Neural cell (in vitro differentiated cells): ENCODE data around the gene TBXA2R. TPM values are rescaled to one million over a fixed set of nuclear protein-coding genes. Genes with fewer than 3 reads are reported as not detected.
"Not testable (repeated sequence)": the region's sequence is repeated elsewhere in the genome, so short reads cannot be mapped to it uniquely, and the experiment has no call there.

Source experiments
- H2AFZ ChIP-seq: fragments of 200-600, 300-800 bp; sonication (generic), shearing (Covaris generic); 2 replicates; pipeline ENCODE4 v1.6.0; 2014; ENCODE audit warnings: low read depth, mild to moderate bottlenecking, antibody characterized with exemption, low read length, moderate library complexity
- H3F3A ChIP-seq: fragments of 200-600 bp; shearing (Covaris generic); 2 replicates; pipeline ENCODE4 v1.6.1; 2016; ENCODE audit warnings: mild to moderate bottlenecking, moderate library complexity, mixed read lengths, antibody characterized with exemption, low read length; ENCODE audit not compliant: insufficient read depth, poor library complexity, severe bottlenecking
- H3K27ac ChIP-seq: fragments of 200-600, 300-800 bp; sonication (generic), shearing (Covaris generic); 2 replicates; pipeline ENCODE4 v1.5.1; 2014; ENCODE audit warnings: mild to moderate bottlenecking, low read length, moderate library complexity
- H3K27me3 ChIP-seq: fragments of 300-800, 200-600 bp; sonication (generic), shearing (Covaris generic); 2 replicates; pipeline ENCODE4 v1.6.0; 2014; ENCODE audit warnings: mild to moderate bottlenecking, low read depth, low read length, moderate library complexity; ENCODE audit not compliant: insufficient read depth
- H3K36me3 ChIP-seq: fragments of 300-800, 200-600 bp; sonication (generic), shearing (Covaris generic); 2 replicates; pipeline ENCODE4 v1.5.1; 2014; ENCODE audit warnings: mild to moderate bottlenecking, antibody characterized with exemption, low read length, moderate library complexity; ENCODE audit not compliant: insufficient read depth
- H3K4me2 ChIP-seq: fragments of 300-800, 200-600 bp; sonication (generic), shearing (Covaris generic); 2 replicates; pipeline ENCODE4 v1.6.0; 2014; ENCODE audit warnings: mild to moderate bottlenecking, low read length
- H3K4me3 ChIP-seq: fragments of 300-800, 200-600 bp; sonication (generic), shearing (Covaris generic); 2 replicates; pipeline ENCODE4 v1.5.1; 2014; ENCODE audit warnings: mild to moderate bottlenecking, low read length, moderate library complexity
- H3K79me2 ChIP-seq: fragments of 200-600 bp; shearing (Covaris generic); replicated peaks from 2 replicates; pipeline ENCODE4 v1.6.0; 2014; ENCODE audit warnings: mild to moderate bottlenecking, low read length, moderate library complexity; ENCODE audit not compliant: insufficient read depth
- H3K9ac ChIP-seq: fragments of 300-800, 200-600 bp; sonication (generic), shearing (Covaris generic); 2 replicates; pipeline ENCODE4 v1.6.1; 2016; ENCODE audit warnings: mild to moderate bottlenecking, low read length, mixed read lengths
- H3K9me2 ChIP-seq: fragments of 200-600 bp; shearing (Covaris generic); 2 replicates; pipeline ENCODE4 v1.6.1; 2016; ENCODE audit warnings: mild to moderate bottlenecking, low read length, mixed read lengths; ENCODE audit not compliant: insufficient read depth
- H3K9me3 ChIP-seq: fragments of 200-600, 300-800 bp; sonication (generic), shearing (Covaris generic); 2 replicates; pipeline ENCODE4 v1.6.1; 2016; ENCODE audit warnings: mild to moderate bottlenecking, mixed run types, low read length, moderate library complexity, mixed read lengths
- H4K20me1 ChIP-seq: fragments of 200-600 bp; shearing (Covaris generic); 2 replicates; pipeline ENCODE4 v1.6.1; 2016; ENCODE audit warnings: mild to moderate bottlenecking, mixed run types; ENCODE audit not compliant: insufficient read depth
- CTCF ChIP-seq: fragments of 450-650 bp; IDR thresholded peaks from 2 replicates; pipeline ENCODE4 v1.5.1; 2014; ENCODE audit warnings: antibody characterized with exemption, mild to moderate bottlenecking, moderate library complexity; ENCODE audit not compliant: poor library complexity, severe bottlenecking
- EP300 ChIP-seq: fragments of 450-650 bp; conservative IDR thresholded peaks from 2 replicates; pipeline ENCODE4 v1.6.1; 2014; ENCODE audit warnings: antibody characterized with exemption, mild to moderate bottlenecking, moderate library complexity; ENCODE audit not compliant: poor library complexity, severe bottlenecking
- EZH2 ChIP-seq: fragments of 200-600, 300-800 bp; shearing (Covaris generic), sonication (generic); IDR thresholded peaks from 2 replicates; pipeline ENCODE4 v1.6.1; 2014; ENCODE audit warnings: antibody characterized with exemption, low read length, borderline replicate concordance, mild to moderate bottlenecking; ENCODE audit not compliant: insufficient read depth, poor library complexity, severe bottlenecking
- MXI1 ChIP-seq: fragments of 450-650 bp; conservative IDR thresholded peaks from 2 replicates; pipeline ENCODE4 v1.6.1; 2014; ENCODE audit warnings: antibody characterized with exemption, mild to moderate bottlenecking; ENCODE audit not compliant: poor library complexity, severe bottlenecking
- POLR2AphosphoS5 ChIP-seq: IDR thresholded peaks from 2 replicates; pipeline ENCODE4 v1.6.1; 2012
- RAD21 ChIP-seq: fragments of 450-650 bp; conservative IDR thresholded peaks from 2 replicates; pipeline ENCODE4 v1.6.1; 2014; ENCODE audit warnings: antibody characterized with exemption, mild to moderate bottlenecking, moderate library complexity
- REST ChIP-seq: IDR thresholded peaks from 2 replicates; pipeline ENCODE4 v1.6.1; 2012; ENCODE audit warnings: borderline replicate concordance
- SMC3 ChIP-seq: fragments of 450-650 bp; conservative IDR thresholded peaks from 2 replicates; pipeline ENCODE4 v1.6.1; 2014; ENCODE audit warnings: antibody characterized with exemption, mild to moderate bottlenecking, moderate library complexity; ENCODE audit not compliant: poor library complexity
- TAF1 ChIP-seq: IDR thresholded peaks from 2 replicates; pipeline ENCODE4 v1.6.1; 2012; ENCODE audit warnings: low read depth
- polyA plus RNA-seq: library from polyadenylated mRNA; depleted of rRNA; stranded (reverse); fragments of >200 nt; gene quantifications from 2 replicates; pipeline ENCODE4 v1.2.3, GENCODE V29; 2014

Gene TBXA2R
- polyA plus RNA-seq, 1 donor from 2014 or later, result not detected

GRCh38 chr19:3584036-3584802 lies 22.5 kb downstream of the TBXA2R start:
- not testable (repeated sequence) for H3K4me2 ChIP-seq, H2AFZ ChIP-seq, H3K9ac ChIP-seq, H4K20me1 ChIP-seq, H3K9me3 ChIP-seq, H3K4me3 ChIP-seq, H3F3A ChIP-seq, H3K27ac ChIP-seq, H3K79me2 ChIP-seq, H3K9me2 ChIP-seq, H3K36me3 ChIP-seq
- peaks cover 21% of the 10 kb centered on the region for H3K27me3 ChIP-seq

GRCh38 chr19:3581792-3582191 lies 24.9 kb downstream of the TBXA2R start:
- H3K9ac ChIP-seq, H4K20me1 ChIP-seq, H3K9me3 ChIP-seq, H2AFZ ChIP-seq, H3F3A ChIP-seq, H3K36me3 ChIP-seq, H3K4me2 ChIP-seq, H3K79me2 ChIP-seq, H3K9me2 ChIP-seq, H3K27ac ChIP-seq, H3K4me3 ChIP-seq: not testable (repeated sequence)
- H3K27me3 ChIP-seq, result peaks cover 19% of the 10 kb centered on the region

DNA sequence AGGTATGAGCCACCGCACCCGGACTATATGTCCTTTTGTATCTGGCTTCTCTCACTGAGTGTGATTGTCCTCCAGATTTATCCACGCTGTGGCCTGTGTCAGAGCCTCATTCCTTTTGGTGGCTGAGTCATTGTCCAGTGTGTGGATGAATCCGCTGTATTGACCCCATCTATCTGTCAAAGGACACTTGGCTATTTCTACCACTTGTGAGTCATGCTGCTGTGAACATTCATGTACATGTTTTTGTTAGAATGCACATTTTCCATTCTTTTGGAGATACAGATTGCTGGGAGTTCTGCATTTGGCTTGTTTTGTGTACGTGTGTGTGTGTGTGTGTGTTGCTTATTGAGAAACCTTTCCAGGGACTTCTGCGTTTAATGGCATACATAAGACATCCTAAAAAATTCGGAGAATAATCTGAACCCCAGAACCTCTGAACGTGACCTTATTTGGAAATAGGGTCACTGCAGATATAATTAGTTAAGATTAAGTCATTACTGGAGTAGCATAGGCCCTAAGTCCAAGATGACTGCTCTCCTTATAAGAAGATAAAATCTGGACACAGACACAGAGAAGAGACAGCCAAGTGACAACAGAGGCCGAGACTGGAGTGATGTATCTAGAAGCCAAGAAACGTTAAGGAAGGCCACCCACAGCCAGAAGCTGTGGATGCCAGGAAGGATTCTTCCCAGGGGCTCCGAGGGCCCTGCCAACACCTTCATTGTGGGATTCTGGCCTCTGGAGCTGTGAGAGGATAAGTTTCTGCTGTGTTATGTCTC lies 26.3 kb downstream of the TBXA2R start:
- no peaks in the 10 kb centered on the region for H3F3A ChIP-seq
- H3K79me2 ChIP-seq, result no peaks in the 10 kb centered on the region
- no peak overlapping the region for H3K27ac ChIP-seq
- TF ChIP-seq SMC3, result no peak
- TF ChIP-seq RAD21, result no peak
- no peak for TF ChIP-seq CTCF
- TF ChIP-seq EZH2, result no peak
- TF ChIP-seq REST, result no peak
- no peak for TF ChIP-seq TAF1
- TF ChIP-seq EP300, result no peak
- TF ChIP-seq POLR2AphosphoS5, result no peak
- TF ChIP-seq MXI1, result no peak
- H2AFZ ChIP-seq, result no peak overlapping the region
- H3K9me2 ChIP-seq, result no peaks in the 10 kb centered on the region
- H3K4me3 ChIP-seq, result no peak overlapping the region
- no peak overlapping the region for H3K9ac ChIP-seq
- H4K20me1 ChIP-seq, result no peaks in the 10 kb centered on the region
- no peaks in the 10 kb centered on the region for H3K9me3 ChIP-seq
- H3K27me3 ChIP-seq, result peaks cover 6% of the 10 kb centered on the region
- no peaks in the 10 kb centered on the region for H3K36me3 ChIP-seq
- no peak overlapping the region for H3K4me2 ChIP-seq
